Gastroesophageal sphincter (tissue), 3 donors: ENCODE measurements around the gene E2F3.

Source experiments
- CTCF ChIP-seq, 4 experiments: fragments of 200-600 bp in 2 of 4; fragments of 450-650 bp in 2 of 4; sonication (generic) in 1 of 4; IDR thresholded peaks; one replicate each; pipeline ENCODE4 v1.5.1; 2017 to 2019; ENCODE audit warnings: antibody characterized with exemption in 4 of 4, mild to moderate bottlenecking in 2 of 4, moderate library complexity in 2 of 4
- EP300 ChIP-seq: sonication (generic); formaldehyde crosslinking; IDR thresholded peaks from one replicate; pipeline ENCODE4 v1.6.1; 2017; ENCODE audit warnings: antibody characterized with exemption, mild to moderate bottlenecking

- no peak for TF ChIP-seq EP300
- no peak for TF ChIP-seq CTCF (IDR thresholded peaks at IDR 0.05)
Measured at GRCh38 chr6:20490591-20490990, 88.9 kb downstream of the E2F3 start.
